Retina (tissue), 1 donor: Measurements from ENCODE around the gene FXYD2.

ENCODE experiments used
- DNase-seq: peaks from one replicate; pipeline ENCODE4 v3.0.0-alpha.2; 2016

FXYD2 gene

GRCh38 chr11:117834838-117835443 is 10.4 kb upstream of the FXYD2 start:
- no peak for DNase-seq

GRCh38 chr11:117834068-117834810 is 9.7 kb upstream of the FXYD2 start:
- DNase-seq, result no peak

- no peak for DNase-seq
Measured at GRCh38 chr11:117833401-117833891, 8.9 kb upstream of the FXYD2 start.

GRCh38 chr11:117832511-117832910 is 8.0 kb upstream of the FXYD2 start:
- no peak for DNase-seq

GRCh38 chr11:117831661-117832415 is 7.3 kb upstream of the FXYD2 start:
- no peak for DNase-seq

- DNase-seq, result no peak
Measured at GRCh38 chr11:117830674-117831351, 6.3 kb upstream of the FXYD2 start.

GRCh38 chr11:117830072-117830471 is 5.5 kb upstream of the FXYD2 start:
- DNase-seq, result no peak

- DNase-seq, result no peak
Measured at GRCh38 chr11:117829369-117829725, 4.8 kb upstream of the FXYD2 start.

- DNase-seq, result no peak
Measured at GRCh38 chr11:117828611-117829368, 4.2 kb upstream of the FXYD2 start.

- DNase-seq, result no peak
Measured at GRCh38 chr11:117827521-117828511, 3.3 kb upstream of the FXYD2 start.

- no peak for DNase-seq
Measured at GRCh38 chr11:117826832-117827231, 2.3 kb upstream of the FXYD2 start.

- DNase-seq, result no peak
Measured at GRCh38 chr11:117826190-117826570, 1.6 kb upstream of the FXYD2 start.

GRCh38 chr11:117825538-117826189 is 1.1 kb upstream of the FXYD2 start:
- DNase-seq, result no peak

- DNase-seq, result peak; percentile 56
Measured at GRCh38 chr11:117823946-117824420, 561 bp downstream of the FXYD2 start.

GRCh38 chr11:117823294-117823945 is 1.1 kb downstream of the FXYD2 start:
- DNase-seq, result no peak

- no peak for DNase-seq
Measured at GRCh38 chr11:117822074-117823033, 2.2 kb downstream of the FXYD2 start.

- no peak for DNase-seq
Measured at GRCh38 chr11:117821431-117821830, 3.1 kb downstream of the FXYD2 start.

GRCh38 chr11:117820516-117820915 is 4.0 kb downstream of the FXYD2 start:
- DNase-seq, result no peak

- DNase-seq, result no peak
Measured at GRCh38 chr11:117820071-117820470, 4.5 kb downstream of the FXYD2 start.
